Inflammatory macrophage treated with lipopolysaccharide for 1 hour (primary cell): ENCODE data around the gene PTH1R.

Source experiments
- DNase-seq, 2 donors: peaks; one replicate each; pipeline ENCODE4 v3.0.0-alpha.2; 2020 to 2022

PTH1R gene

DNA sequence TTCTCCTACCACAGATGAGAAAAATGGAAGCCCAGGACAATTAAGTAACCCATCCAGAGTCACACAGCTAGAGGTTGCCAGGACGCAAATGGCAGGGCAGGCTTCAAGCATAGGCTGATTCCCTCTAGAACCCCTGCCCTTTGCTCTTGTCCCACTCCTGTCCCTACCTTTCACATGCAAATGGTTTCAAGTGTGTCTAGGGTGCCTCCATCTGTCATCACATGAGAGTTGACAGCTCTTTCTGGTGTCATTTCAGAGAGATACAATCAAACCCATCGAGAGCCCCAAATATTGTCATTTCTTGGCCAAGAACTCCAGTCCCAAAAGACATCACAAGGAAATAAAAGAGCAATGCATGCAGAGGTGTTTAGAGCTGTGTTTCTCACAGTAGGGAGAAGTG lies 75.3 kb downstream of the PTH1R start:
- no peak for DNase-seq
